PC-3 (cell line): Measurements from ENCODE around the gene GATAD2A. TPM values are rescaled to one million over a fixed set of nuclear protein-coding genes. Genes with fewer than 3 reads are reported as not detected.

Source experiments
- ATAC-seq: fragments of 200-7000 bp; cut with Tn5 transposase; 2 replicates; pipeline ENCODE4 v1.9.1; 2020; ENCODE audit warnings: mild to moderate bottlenecking, moderate library complexity
- BruUV-seq: library from RNA; stranded (reverse); fragments of 400-500 nt; replicated peaks from 2 replicates; lab custom pipeline; 2021; lab: Mats Ljungman, UMichigan
- CTCF ChIA-PET: fragments of 300-600 bp; sonication (Branson Sonifier 250); formaldehyde crosslinking; loops from one replicate; lab custom pipeline; 2022; ENCODE audit warnings: antibody characterized with exemption; lab: Charles Lee
- POLR2A ChIA-PET: fragments of 300-600 bp; sonication (Branson Sonifier 250); formaldehyde crosslinking; loops from one replicate; lab custom pipeline; 2022; ENCODE audit warnings: antibody characterized with exemption; ENCODE audit not compliant: unreplicated experiment; lab: Charles Lee
- DNase-seq: peaks from one replicate; pipeline ENCODE4 v3.0.0-alpha.2; 2015
- H2AFZ ChIP-seq: fragments of 300-600 bp; sonication (generic); 2 replicates; pipeline ENCODE4 v1.6.0; 2016; ENCODE audit warnings: antibody characterized with exemption, low read length
- H3F3A ChIP-seq: fragments of 300-600 bp; sonication (generic); one replicate; pipeline ENCODE4 v1.6.0; 2017; ENCODE audit warnings: antibody characterized with exemption, low read length, control low read depth, mild to moderate bottlenecking; ENCODE audit not compliant: unreplicated experiment
- H3K27ac ChIP-seq: fragments of 300-600 bp; sonication (generic); 2 replicates; pipeline ENCODE4 v1.5.1; 2016; ENCODE audit warnings: mild to moderate bottlenecking, low read length
- H3K27me3 ChIP-seq: fragments of 300-600 bp; sonication (generic); 2 replicates; pipeline ENCODE4 v1.6.1; 2016; ENCODE audit warnings: low read length, mixed read lengths
- H3K36me3 ChIP-seq: fragments of 300-600 bp; sonication (generic); 2 replicates; pipeline ENCODE4 v1.6.1; 2016; ENCODE audit warnings: low read depth, mixed run types, low read length, mixed read lengths
- H3K4me1 ChIP-seq: fragments of 300-600 bp; sonication (generic); 2 replicates; pipeline ENCODE4 v1.5.1; 2016; ENCODE audit warnings: low read length; ENCODE audit not compliant: insufficient read depth
- H3K4me2 ChIP-seq: fragments of 300-600 bp; sonication (generic); 2 replicates; pipeline ENCODE4 v1.6.0; 2016; ENCODE audit warnings: low read length
- H3K4me3 ChIP-seq: fragments of 300-600 bp; sonication (generic); 2 replicates; pipeline ENCODE4 v1.5.1; 2016; ENCODE audit warnings: mild to moderate bottlenecking, low read length, mixed read lengths
- H3K79me2 ChIP-seq: fragments of 300-600 bp; sonication (generic); 2 replicates; pipeline ENCODE4 v1.6.1; 2017; ENCODE audit warnings: low read length, mixed read lengths
- H3K9ac ChIP-seq: fragments of 300-600 bp; sonication (generic); 2 replicates; pipeline ENCODE4 v1.6.0; 2016; ENCODE audit warnings: mild to moderate bottlenecking, low read length
- H3K9me2 ChIP-seq: fragments of 300-600 bp; sonication (generic); replicated peaks from 2 replicates; pipeline ENCODE4 v1.6.1; 2016; ENCODE audit warnings: mixed run types, low read length, mixed read lengths
- H3K9me3 ChIP-seq: fragments of 300-600 bp; sonication (generic); 2 replicates; pipeline ENCODE4 v1.6.1; 2016; ENCODE audit warnings: low read length, mixed read lengths
- H4K20me1 ChIP-seq: fragments of 300-600 bp; sonication (generic); 2 replicates; pipeline ENCODE4 v1.6.1; 2016; ENCODE audit warnings: low read length, mixed read lengths
- EZH2 ChIP-seq: fragments of 300-600 bp; sonication (generic); IDR thresholded peaks from one replicate; pipeline ENCODE4 v1.6.1; 2017; ENCODE audit warnings: antibody characterized with exemption, mild to moderate bottlenecking, low read length; ENCODE audit not compliant: unreplicated experiment
- EZH2phosphoT487 ChIP-seq: fragments of 300-600 bp; sonication (generic); IDR thresholded peaks from 2 replicates; pipeline ENCODE4 v1.6.1; 2018; ENCODE audit warnings: mild to moderate bottlenecking, antibody characterized with exemption, low read length, borderline replicate concordance
- intact Hi-C: fragments of 100-400 bp; cut with micrococcal nuclease; formaldehyde crosslinking; loops from 2 replicates; pipeline ENCODE4 v1.9.0; 2023
- total RNA-seq: library from RNA; depleted of rRNA; stranded (reverse); fragments of >200 nt; gene quantifications from 2 replicates; pipeline ENCODE4 v1.2.3, GENCODE V29; 2014
- TF ChIP-seq, protein P1 (sequence below): fragments of 300-600 bp; sonication (generic); conservative IDR thresholded peaks from 2 replicates; pipeline ENCODE4 v1.5.1; 2017; ENCODE audit warnings: antibody characterized with exemption, low read depth, mild to moderate bottlenecking, low read length

Gene GATAD2A
- total RNA-seq, 1 experiment from 2014 or later, result 104 TPM

- no peaks in the 10 kb centered on the region for H3K79me2 ChIP-seq
- H3K9ac ChIP-seq, result no peak overlapping the region
- intact Hi-C loops, result no loop called here
- no peak overlapping the region for H3K4me3 ChIP-seq
- H3K4me1 ChIP-seq, result no peaks in the 10 kb centered on the region
- H3K36me3 ChIP-seq, result no peaks in the 10 kb centered on the region
- no peaks in the 10 kb centered on the region for H3F3A ChIP-seq
- H3K27ac ChIP-seq, result no peak overlapping the region
- no peak for TF ChIP-seq EZH2
- H4K20me1 ChIP-seq, result no peaks in the 10 kb centered on the region
- H3K9me3 ChIP-seq, result no peaks in the 10 kb centered on the region
- no peak for DNase-seq
- no peaks in the 10 kb centered on the region for H3K9me2 ChIP-seq
- ATAC-seq, result no peak
- no peak overlapping the region for H2AFZ ChIP-seq
- H3K27me3 ChIP-seq, result no peaks in the 10 kb centered on the region
- POLR2A ChIA-PET, result no interaction called here
- no peak overlapping the region for H3K4me2 ChIP-seq
- CTCF ChIA-PET, result interaction anchor here (0.6 kb wide), 1 partner anchor 17 kb away, joined by 4 read pairs; no protein-coding TSS in a partner anchor
- BruUV-seq, result no TSS peak
Measured at GRCh38 chr19:19547674-19548336, 142.3 kb downstream of the GATAD2A start.

DNA sequence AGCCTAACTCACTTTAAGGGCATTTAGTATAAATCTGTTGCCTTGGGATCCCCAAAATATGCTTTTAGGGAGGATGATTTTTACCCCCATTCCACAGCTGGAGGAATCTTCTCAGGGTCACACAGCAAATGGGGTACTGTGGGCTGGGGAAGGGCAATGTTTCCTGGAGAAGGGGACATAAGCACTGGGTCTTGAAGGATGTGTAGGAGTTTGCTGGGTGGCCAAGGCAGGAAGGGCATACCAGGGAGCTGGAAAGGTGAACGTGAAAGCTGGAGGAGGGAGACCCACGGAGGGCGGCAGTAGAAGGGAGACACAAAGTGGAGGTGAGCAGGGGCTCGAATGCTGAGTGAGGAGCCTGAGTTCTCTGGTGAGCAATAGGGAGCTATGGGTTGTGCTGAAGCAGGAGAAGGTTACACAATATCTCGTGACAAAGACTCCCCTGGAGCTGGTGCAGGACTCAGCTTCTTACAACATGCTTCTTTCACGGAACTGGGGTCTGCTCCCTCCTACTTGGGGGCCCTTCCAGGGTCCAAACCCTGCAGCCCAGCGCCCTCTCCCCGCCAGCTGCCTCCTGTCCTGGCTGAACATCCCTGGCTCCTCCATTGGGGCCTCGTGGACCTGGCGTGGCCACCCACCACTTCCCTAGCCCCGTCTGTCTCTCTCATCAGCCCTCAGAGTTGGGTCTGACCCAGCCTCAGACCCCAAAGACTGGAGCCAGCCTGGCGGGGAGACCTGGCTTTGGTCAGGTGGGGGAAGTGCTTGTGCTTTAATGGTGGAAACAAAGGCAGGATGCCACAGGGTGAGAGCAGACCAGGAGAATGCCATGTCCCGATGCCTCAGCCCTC is 143.7 kb downstream of the GATAD2A start:
- no peaks in the 10 kb centered on the region for H3K9me3 ChIP-seq
- no peaks in the 10 kb centered on the region for H4K20me1 ChIP-seq
- POLR2A ChIA-PET, result no interaction called here
- no peaks in the 10 kb centered on the region for H3F3A ChIP-seq
- no TSS peak for BruUV-seq
- no peak overlapping the region for H2AFZ ChIP-seq
- no peak for ATAC-seq
- no peaks in the 10 kb centered on the region for H3K79me2 ChIP-seq
- H3K4me3 ChIP-seq, result no peak overlapping the region
- TF ChIP-seq, protein P1, sequence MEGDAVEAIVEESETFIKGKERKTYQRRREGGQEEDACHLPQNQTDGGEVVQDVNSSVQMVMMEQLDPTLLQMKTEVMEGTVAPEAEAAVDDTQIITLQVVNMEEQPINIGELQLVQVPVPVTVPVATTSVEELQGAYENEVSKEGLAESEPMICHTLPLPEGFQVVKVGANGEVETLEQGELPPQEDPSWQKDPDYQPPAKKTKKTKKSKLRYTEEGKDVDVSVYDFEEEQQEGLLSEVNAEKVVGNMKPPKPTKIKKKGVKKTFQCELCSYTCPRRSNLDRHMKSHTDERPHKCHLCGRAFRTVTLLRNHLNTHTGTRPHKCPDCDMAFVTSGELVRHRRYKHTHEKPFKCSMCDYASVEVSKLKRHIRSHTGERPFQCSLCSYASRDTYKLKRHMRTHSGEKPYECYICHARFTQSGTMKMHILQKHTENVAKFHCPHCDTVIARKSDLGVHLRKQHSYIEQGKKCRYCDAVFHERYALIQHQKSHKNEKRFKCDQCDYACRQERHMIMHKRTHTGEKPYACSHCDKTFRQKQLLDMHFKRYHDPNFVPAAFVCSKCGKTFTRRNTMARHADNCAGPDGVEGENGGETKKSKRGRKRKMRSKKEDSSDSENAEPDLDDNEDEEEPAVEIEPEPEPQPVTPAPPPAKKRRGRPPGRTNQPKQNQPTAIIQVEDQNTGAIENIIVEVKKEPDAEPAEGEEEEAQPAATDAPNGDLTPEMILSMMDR, result no peak
- TF ChIP-seq EZH2 (no peak), EZH2phosphoT487 (no peak)
- no peak for DNase-seq
- no peaks in the 10 kb centered on the region for H3K36me3 ChIP-seq
- intact Hi-C loops, result no loop called here
- no peaks in the 10 kb centered on the region for H3K4me1 ChIP-seq
- H3K9me2 ChIP-seq, result no peaks in the 10 kb centered on the region
- H3K9ac ChIP-seq, result no peak overlapping the region
- H3K27me3 ChIP-seq, result no peaks in the 10 kb centered on the region
- no peak overlapping the region for H3K27ac ChIP-seq
- H3K4me2 ChIP-seq, result no peak overlapping the region
- CTCF ChIA-PET, result no interaction called here

GRCh38 chr19:19549804-19550464 is 144.5 kb downstream of the GATAD2A start:
- Histone ChIP-seq H3K4me3 (no peak overlapping the region), H3K27ac (no peak overlapping the region), H2AFZ (no peak overlapping the region), H3K9ac (no peak overlapping the region), H3K4me1 (no peaks in the 10 kb centered on the region), H3F3A (no peaks in the 10 kb centered on the region), H3K9me3 (no peaks in the 10 kb centered on the region), H3K9me2 (no peaks in the 10 kb centered on the region), H3K4me2 (no peak overlapping the region), H3K36me3 (no peaks in the 10 kb centered on the region), H3K79me2 (no peaks in the 10 kb centered on the region), H3K27me3 (no peaks in the 10 kb centered on the region), H4K20me1 (no peaks in the 10 kb centered on the region)
- ATAC-seq (no peak), DNase-seq (no peak)
- BruUV-seq, result no TSS peak
- intact Hi-C loops, result loop anchor here (5.0 kb wide), 1 partner anchor 92 kb away; the partner anchor contains the start of gene GMIP
- TF ChIP-seq, protein P1, result no peak
- TF ChIP-seq EZH2phosphoT487 (no peak), EZH2 (no peak)
- ChIA-PET CTCF (no interaction called here), POLR2A (no interaction called here)
